ACHN (cell line): ENCODE data around the gene CRMP1.
"Not testable (repeated sequence)": the region's sequence is repeated elsewhere in the genome, so short reads cannot be mapped to it uniquely, and the experiment has no call there.

ENCODE experiments used
- DNase-seq: peaks from one replicate; pipeline ENCODE4 v3.0.0-alpha.2; 2015
- in situ Hi-C: cut with HindIII; loops from 2 replicates; pipeline ENCODE4 v1.10.0; 2017; ENCODE audit warnings: low sequenced_read_pairs, low pct_ligation_motif_present, low pct_unique_long_range_greater_than_20kb

The CRMP1 gene

DNA sequence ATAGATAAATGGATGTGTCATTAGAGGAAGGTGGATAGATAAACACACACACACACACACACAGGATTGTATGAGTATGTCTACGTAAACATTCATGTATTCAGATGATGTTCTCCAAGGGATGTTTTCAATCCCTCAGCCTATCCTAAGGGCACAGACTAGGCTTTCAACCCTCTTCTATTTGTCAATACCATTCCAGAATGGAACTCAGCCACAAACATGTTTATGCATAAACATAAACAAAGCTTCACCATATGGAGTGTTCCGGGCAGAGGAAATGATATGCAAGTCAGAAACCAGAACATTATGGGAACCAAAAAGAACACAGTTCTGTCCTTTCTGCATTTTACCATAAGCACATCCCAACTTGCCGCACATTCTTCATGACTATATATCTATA is 25.0 kb downstream of the CRMP1 start:
- no peak for DNase-seq
- in situ Hi-C loops, result no loop called here

DNA sequence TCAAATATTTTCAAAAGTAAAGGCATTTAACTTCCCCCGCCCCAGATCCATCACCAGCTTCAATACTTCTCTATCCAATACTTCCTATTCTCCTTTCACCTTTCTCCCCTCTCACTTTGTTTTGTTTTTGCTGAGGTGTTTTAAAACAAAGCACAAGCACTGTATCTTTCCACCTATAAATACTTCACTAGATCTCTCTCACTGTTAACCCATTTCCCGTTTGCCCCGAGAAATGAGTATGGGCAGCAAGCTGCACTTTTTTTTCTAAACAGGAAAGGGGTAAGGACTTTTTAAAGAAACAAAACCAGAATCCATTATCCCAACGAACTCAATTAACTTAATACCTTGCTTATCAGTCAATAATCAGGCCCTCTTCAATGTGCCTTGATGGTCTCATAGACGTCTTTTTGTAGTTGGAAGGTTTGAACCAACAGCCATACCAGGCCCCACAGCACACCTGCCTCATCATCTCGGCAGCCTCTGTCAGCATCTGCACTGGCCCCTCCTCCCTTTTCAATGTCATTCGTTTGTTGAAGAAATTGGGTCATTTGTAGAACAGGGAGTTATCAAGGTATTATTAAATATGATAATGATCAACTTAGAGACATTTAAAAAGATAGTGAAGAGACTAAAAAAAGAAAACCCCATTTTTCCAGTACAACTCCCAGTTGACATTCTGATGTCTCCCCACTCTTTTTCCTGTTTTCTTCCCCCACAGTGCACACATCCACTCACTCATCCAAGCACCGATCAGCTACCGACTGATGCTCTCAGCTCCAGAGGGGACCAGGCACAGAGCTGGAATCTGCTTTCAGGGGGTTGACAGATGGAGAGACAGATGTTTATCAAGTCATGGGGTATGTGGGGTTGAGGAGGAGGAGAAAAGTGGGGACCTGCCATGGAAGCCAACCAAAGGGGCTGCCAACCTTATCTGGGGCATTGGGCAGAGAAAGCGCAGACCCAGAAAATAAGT is 25.8 kb downstream of the CRMP1 start:
- in situ Hi-C loops, result no loop called here
- DNase-seq, result no peak

DNA sequence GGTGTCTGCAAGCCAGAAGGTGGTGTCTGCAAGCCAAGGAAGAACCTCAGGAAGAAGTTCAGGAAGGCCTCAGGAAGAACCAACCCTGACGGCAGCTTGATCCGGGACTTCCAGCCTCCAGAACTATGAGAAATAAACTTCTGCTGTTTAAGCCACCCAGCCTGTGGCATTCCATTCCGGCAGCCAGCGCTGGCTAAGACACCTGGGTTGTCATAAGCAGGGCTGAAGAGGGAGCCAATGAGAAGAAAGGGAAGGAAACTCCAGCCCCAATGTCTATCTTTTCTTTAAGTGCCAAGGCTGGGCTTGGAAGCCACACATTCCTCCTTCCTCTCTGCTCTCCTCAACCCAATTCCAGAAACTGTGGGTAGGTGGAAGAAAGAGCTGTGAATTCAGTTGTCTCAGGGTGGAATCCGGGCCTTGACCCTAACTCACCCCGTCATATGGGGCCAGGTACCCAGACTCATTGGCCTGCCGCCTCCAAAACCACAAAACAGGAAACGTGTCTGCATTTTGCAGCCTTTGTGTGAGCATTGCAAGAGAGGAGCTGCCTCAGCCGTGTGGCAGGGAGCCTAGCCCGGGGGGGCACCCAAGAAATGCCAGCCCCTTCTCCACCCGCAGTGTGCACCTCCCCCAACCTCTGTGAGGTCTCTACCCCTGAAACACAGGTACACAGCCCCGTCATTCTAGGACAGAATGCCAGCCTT is 26.8 kb downstream of the CRMP1 start:
- DNase-seq, result no peak

DNA sequence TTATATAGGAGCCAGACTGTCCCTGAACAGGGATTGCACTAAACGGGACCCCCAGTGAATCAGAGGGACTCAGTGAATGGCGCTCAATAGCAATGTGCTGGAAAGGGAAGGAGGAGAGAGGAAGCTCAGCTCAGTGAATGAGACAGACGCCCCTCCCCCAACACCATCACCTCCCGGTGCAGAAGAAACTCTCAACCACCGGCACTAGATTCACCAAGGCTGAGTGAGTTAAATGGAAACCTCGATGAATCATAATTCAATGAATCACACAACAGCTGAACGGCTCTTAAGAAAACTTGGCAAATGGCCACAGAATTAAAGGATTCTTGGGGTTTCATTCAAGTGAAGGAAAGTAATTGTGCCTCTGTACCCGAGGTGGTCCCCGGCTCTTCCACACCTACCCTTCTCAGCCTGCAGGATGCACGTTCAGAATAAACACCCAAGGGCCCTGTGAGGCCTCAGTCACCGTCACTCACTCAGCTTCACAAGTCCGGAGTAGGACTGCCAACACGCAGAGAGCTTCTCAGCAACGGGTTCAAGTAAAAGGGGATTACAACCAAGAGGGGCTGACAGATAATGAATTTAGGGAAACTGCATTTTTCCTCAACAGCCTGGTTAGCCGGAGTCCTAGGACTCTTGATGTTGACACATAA is 29.3 kb downstream of the CRMP1 start:
- DNase-seq, result peak; percentile 95
- in situ Hi-C loops, result no loop called here

More for the DNA sequence above, 26.8 kb downstream of the CRMP1 start:
- in situ Hi-C loops, result no loop called here

DNA sequence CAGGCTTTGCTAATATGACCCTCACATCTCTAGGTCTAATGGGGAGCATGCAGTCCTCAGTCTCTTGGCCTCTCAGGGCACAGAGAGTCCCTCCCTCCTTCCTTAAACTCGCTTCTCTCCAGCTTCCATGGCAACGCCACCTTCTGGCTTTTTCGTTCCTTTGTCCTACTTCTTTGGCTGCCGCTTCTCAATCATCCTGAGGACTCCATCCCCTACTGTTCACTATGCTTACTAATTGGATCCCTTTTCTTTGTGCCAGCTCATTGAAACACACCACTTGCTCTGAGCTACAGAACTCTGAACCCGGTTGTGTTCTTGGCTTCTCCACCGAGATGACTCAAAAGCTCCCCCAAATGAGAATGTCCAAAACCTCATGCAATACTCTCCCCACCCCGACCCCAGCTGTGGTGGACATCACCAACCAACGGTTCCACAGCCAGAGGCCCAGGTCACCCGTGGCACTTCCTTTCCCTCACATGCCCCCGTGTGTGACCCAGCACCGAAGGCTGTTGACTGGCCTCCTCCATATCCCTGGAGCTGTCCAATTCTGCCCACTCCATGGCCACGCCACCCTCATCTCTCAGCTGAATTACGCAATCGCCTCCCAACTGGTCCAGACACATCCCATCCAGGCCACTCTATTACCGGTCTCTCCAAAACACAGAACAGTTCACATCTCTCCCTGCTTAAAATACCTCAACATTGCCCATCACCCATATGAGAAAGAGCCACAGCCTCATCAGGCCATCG is 34.7 kb downstream of the CRMP1 start:
- no peak for DNase-seq
- in situ Hi-C loops, result no loop called here

DNA sequence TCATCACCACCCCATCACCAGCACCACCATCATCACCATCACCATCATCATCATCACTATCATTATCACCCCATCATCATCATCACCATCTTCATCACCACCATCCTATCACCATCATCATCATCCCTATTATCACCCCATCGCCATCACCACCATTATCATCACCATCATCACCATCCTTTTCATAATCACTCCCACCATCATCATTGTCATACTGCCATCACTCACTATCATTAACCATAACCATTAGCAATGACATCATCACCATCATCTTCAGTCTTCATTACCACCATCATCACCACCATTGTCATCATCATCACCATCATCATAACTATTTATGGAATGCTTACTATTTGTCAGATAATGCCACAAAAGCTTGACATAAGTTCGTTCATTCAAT is 35.7 kb downstream of the CRMP1 start:
- in situ Hi-C loops, result no loop called here

DNA sequence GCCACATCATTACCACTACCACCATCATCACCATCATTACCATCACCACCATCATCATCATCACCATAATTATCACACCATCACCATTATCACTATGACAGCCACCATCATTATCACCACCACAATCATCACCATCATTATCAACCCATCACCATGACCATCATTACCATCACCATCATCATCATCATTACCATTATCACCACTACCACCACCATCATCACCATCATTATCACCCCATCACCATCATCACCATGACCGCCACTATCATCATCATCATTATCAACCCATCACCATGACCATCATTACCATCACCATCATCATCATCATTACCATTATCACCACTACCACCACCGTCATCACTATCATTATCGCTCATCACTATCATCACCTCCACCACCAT is 36.5 kb downstream of the CRMP1 start:
- DNase-seq, in situ Hi-C loops: not testable (repeated sequence)

More for the DNA sequence above, 35.7 kb downstream of the CRMP1 start:
- DNase-seq, result no peak

DNA sequence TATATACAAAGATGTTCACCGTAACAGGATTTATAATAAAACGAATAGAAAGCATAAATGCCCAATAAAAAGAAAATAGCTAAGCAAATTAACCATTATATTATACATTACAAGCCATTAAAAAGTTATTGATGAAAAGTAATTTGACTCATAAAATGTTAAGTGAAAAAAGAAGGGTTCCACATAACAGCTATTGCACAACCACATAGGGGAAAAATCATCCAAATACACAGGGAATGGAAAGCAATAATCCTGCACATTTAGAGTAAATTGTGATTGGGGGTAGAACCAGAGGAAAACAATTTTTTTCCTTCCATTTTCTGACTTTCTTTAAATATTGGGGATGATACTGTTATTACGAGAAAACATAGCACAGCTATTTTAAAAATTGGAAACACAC is 38.0 kb downstream of the CRMP1 start:
- no peak for DNase-seq
- in situ Hi-C loops, result no loop called here

DNA sequence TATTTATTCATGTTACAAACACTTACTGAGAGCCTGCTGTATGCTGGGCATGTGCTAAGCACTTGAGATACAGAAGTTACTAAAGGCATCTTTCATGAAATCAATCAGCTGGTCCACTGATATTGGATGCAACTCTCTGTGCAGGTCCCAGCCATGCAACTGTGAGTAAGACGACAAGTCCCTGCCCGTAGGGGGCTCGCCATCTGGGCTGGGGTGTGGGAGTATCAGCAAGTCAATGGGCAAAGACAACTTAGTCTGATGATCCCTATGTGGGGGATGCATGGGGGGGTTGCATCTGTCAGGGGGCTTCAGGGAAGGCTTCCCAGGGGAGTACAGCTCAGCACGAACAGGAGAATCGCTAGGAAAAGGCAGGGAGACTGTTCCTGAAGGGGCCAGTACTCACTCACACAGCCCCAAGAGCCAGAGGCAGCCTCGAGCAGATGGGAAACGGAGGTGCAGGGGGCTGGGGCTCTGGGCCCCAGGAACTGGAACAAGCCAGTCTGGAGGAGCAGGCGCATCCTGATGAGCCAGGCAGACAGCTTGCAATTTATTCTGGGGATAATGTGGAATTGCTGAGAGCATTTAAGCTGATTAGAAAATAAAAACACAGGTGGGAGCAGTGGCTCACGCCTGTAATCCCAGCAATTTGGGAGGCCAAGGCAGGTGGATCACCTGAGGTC is 40.2 kb downstream of the CRMP1 start:
- in situ Hi-C loops, result no loop called here
- DNase-seq, result no peak

DNA sequence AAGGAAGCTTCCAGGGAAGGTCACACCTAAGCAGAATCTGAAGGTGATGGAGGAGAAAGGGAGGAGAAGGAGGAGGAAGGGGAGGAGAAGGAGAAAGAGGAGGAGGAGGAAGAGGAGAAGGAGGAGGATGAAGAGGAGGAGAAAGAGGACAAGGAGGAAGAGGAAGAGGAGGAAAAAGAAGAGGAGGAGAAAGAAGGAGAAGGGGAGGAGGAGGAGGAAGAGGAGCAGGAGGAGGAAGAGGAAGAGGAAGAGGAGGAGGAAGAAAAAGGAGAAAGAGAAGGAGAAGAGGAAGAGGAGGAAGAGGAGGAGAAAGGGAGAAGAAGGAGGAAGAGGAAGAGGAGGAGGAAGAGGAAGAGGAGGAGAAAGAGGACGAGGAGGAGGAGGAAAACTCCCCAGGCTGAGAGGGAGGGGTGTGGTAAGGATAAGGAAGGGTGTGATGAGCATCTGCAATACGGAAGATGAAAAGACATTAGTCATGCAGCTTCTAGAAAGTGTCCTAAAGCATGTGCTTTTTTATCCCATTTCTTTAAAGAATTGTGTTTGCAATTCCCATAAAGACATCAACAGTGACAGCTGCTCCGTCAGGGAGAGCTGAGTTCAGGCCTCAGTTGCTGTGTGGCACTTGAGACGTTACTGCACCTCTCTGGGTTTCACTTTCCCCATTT is 41.1 kb downstream of the CRMP1 start:
- in situ Hi-C loops, result no loop called here
- DNase-seq, result no peak

DNA sequence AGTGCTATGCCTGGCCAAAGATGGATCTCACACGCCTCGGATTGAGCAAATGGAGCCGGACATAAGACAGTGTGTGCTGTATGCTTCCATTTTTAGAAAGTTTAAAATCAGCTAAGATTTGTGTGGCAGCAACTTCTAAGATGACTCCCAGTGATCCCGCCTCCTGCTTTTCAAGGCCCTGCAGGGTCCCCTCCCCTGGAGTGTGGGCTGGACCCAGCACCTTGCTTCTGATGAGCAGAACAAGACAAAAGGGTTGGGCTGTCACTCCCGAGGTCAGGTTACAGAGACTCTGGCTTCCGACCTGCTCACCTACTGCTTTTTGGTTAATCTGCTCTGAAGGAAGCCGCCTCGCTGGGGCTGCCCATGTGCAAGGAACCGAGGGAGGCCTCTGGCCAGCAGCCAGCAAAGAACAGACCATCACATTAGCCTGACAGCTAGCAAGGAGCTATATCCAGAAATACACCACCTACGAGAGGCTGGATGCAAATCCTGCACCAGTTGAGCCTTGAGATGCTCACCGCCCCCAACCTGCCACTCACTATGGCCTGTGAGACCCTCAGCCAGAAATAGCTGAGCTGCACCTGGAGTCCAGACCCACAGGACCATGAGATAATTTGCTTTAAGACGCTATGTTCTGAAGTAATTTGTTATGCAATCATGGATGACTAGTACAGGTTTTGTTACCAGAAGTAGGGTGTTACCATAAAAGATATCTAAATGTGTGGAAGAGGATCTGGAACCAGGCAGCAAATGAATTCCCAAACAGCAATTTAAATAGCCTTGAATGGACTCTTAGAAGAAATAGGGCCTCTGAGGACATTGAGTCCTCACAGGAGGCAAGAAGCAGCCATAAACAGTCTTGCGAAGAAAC is 47.6 kb downstream of the CRMP1 start:
- no peak for DNase-seq
- in situ Hi-C loops, result no loop called here

DNA sequence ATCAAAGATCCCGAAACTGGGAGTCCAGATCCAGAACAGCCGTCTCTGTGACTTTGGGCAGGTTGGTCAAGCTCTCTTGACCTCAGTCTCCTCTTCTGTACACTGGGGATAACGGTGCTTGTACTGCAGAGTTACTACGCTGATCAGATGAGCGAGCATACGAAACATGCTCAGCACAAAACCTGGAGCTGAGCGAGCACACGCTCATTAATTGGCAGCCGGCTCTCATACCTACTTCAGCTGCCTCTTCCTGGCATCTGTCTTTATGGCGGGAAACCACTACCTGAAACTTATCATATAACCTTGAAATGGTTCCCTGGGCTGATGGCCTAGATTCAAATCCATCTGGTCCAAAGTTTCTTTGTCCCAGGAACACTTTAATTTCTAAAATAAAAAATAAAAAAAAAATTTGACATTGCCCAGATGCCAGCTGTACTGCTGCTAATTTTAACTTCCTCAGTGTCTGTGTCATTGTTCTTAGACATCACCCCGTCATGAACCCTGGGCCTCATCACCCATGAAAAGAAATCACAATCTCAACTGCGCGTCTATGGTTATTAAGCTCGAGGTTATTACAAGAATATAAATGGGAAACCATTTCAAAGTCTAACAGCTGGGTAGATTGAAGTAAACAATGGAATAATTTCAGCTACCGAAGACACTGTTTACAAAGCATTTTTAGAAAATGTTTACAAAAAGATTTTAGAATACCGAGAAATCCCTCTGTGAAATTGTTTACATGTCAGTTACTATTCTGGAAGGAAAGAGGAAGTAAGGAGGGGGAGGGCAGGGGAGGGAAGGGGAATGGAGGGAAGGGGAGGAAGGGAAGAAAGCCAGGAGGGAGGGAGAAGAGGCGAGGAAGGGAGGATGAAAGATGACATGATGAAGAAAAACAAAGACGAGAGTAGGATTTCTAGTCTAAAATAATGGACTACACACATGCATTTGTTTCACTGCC is 49.0 kb downstream of the CRMP1 start:
- in situ Hi-C loops, result no loop called here
- no peak for DNase-seq

DNA sequence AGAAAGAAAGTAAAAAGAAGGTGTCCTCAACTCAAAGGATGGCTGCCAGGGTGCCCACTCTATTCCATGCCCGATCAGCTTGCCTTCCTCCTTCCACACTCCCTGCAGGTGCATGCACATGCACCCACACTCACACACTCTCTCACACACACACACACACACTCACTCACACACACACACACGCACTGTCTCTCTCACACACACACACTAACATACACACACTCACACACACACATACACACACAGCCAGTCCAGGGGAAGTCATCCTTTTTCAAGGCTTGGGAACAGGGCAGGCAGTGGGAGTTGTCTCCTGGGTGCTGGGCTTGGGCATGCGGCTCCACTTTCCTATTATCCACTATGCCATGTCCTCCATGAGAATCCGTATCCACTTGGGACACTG is 50.4 kb downstream of the CRMP1 start:
- in situ Hi-C loops, result no loop called here

DNA sequence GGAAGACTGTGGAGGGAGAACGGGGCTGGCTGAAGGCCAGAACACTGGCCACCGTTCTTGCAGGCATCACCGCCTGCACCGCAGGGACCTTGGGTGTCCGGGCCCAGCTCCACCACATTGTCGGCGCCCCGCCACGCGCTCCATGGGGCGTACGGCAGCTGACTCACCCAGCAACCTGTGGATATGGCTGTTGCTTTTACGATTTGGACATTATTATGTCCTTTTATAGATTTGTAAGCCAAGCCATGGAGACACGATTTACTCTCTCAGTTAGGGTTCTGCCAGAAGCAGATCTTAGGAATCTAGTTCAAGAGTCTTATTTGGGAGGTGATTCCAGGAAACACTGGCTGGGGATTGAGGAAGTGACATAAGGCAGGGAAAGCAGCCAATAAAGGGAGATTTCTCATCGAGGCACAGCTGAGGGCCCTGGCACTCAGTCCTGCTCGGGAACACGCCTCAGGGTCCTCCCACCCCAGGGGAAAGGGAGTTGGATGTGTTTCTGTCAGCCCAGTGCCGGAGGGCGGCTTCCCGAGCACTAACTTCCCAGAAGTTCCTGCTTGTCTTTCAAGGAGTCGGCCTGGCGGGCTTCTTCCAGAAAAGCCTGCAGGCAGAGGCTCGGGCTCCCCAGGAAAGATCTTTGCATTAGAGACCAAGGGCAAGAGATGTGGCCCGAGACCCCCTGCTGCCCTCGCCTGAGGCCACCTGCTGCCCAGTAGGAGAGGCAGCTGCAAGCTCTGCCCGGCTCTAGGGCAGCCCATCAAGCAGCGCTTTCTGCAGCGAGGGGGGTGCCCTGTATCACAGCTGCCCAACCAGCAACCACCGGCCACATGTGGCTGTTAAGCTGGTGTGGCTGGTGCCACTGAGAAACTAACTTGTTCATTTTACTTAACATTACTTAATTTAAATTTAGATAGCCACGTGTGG is 52.9 kb downstream of the CRMP1 start:
- in situ Hi-C loops, result no loop called here
- DNase-seq, result no peak

More for the DNA sequence above, 50.4 kb downstream of the CRMP1 start:
- no peak for DNase-seq

DNA sequence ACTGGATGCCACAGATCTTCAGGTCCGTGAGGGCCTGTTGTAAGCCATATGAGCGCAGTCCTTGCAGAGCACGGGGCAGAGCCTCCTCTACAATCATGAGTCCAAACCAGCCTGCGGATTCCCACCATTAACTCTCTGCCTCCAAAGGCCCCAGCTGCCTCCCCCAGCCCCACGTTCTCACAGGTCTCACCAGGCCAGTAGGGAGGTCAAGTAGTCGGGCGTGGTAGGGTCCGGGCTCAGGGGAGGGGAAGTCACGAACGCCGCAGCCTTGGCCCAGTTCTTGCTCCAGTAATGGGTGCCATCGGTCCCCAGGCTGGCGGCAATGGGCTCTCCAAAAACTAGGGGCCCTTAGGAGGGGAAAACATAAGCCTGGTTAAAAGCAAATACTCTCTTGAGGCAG is 53.6 kb downstream of the CRMP1 start:
- DNase-seq, result no peak
- in situ Hi-C loops, result no loop called here
